Ishikawa (cell line): ENCODE data around the gene AGPS.

Experiments
- CEBPB ChIP-seq: IDR thresholded peaks from 2 replicates; pipeline ENCODE4 v1.6.1; 2012
- CREB1 ChIP-seq: IDR thresholded peaks from 2 replicates; pipeline ENCODE4 v1.6.1; 2012; ENCODE audit warnings: low read depth
- EGR1 ChIP-seq: IDR thresholded peaks from 2 replicates; pipeline ENCODE4 v1.6.1; 2012
- EP300 ChIP-seq: IDR thresholded peaks from 2 replicates; pipeline ENCODE4 v1.6.1; 2012; ENCODE audit warnings: borderline replicate concordance
- FOXM1 ChIP-seq: IDR thresholded peaks from 2 replicates; pipeline ENCODE4 v1.6.1; 2012; ENCODE audit warnings: low read depth, borderline replicate concordance
- RAD21 ChIP-seq: IDR thresholded peaks from 2 replicates; pipeline ENCODE4 v1.6.1; 2012; ENCODE audit warnings: low read depth
- REST ChIP-seq: IDR thresholded peaks from 2 replicates; pipeline ENCODE4 v1.6.1; 2012; ENCODE audit warnings: low read depth, mild to moderate bottlenecking
- TAF1 ChIP-seq: IDR thresholded peaks from 2 replicates; pipeline ENCODE4 v1.6.1; 2012; ENCODE audit warnings: low read depth, mild to moderate bottlenecking
- TCF12 ChIP-seq: IDR thresholded peaks from 2 replicates; pipeline ENCODE4 v1.6.1; 2012; ENCODE audit warnings: low read depth
- TEAD4 ChIP-seq: IDR thresholded peaks from 2 replicates; pipeline ENCODE4 v1.6.1; 2012
- YY1 ChIP-seq: IDR thresholded peaks from 2 replicates; pipeline ENCODE4 v1.6.1; 2012; ENCODE audit warnings: low read depth

DNA sequence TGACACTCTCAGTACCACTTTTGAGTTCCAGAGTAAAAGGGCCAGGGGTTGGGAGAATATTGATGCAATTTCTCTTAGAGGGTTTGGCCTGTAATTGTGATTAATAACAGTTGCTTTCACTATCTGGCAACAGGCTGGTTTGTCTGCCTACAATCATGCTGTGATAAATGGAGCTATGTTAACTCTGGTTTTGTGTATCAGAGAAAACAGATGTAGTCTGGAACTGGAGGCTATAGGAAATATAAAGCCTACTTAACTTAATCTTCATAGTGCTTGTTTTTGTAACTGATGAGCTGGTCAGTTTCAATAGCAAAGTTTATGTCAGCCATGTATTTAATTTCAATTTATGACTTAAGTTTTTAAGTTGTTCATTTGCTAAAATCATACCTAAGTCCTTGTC, 138.0 kb downstream of the AGPS start:
- TF ChIP-seq EGR1, result no peak
- no peak for TF ChIP-seq TAF1
- no peak for TF ChIP-seq YY1
- TF ChIP-seq EP300, result no peak
- no peak for TF ChIP-seq TEAD4
- TF ChIP-seq FOXM1, result no peak
- TF ChIP-seq REST, result no peak
- TF ChIP-seq CREB1, result no peak
- TF ChIP-seq CEBPB, result no peak
- TF ChIP-seq RAD21, result no peak
- TF ChIP-seq TCF12, result no peak
